ENCODE measurements around the gene IGFN1.

IGFN1 gene

DNA sequence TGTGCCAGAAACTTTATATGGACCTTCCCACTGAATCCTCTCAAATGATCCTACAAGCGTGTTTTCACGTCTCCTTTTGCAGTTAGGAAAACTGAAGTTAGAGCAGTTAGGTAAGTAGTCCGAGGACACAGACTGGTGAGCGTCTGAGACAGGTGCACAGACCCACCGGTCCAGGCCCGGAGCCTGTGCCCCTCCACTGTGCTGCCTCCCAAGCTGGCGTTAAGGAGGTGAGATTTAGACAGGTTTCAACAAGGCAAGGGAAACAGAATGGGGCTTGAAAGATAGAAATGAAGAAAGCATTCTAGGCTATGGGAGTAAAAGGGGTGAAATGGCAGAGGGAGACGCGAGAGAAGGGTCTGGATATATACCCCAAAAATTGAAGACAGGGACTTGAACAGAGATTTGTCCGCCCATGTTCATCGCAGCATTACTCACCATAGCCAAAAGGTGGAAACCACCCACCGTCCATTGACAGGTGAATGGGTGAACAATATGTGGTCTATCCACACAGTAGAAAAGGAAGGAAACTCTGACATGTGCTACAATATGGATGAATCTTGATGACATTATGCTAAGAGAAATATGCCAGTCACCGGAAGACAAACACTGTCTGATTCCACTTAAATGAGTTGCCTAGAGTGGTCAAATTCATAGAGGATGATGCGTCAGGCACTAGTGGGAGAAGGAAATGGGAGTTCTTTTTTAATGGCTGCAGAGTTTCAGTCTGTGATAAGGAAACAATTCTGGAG, 77.0 kb downstream of the IGFN1 start:
- DNase-seq (ENCODE audit: extremely low spot score), result no peak
- ChIA-PET CTCF (no interaction called here), POLR2A (no interaction called here)
- TF ChIP-seq ZNF384 (IDR thresholded peaks at IDR 0.05), result no peak
- no peak for TF ChIP-seq FOXA1 (IDR thresholded peaks at IDR 0.05)
- TF ChIP-seq SUZ12 (IDR thresholded peaks at IDR 0.05), result no peak
- TF ChIP-seq PKNOX1 (IDR thresholded peaks at IDR 0.05), result no peak
- TF ChIP-seq LEF1 (IDR thresholded peaks at IDR 0.05; ENCODE audit: borderline replicate concordance), result no peak
- TF ChIP-seq ARNT (IDR thresholded peaks at IDR 0.05), result no peak
- no peak for TF ChIP-seq CTBP1 (IDR thresholded peaks at IDR 0.05; ENCODE audit: borderline replicate concordance)
- no peak for TF ChIP-seq HDGF (IDR thresholded peaks at IDR 0.05; ENCODE audit: borderline replicate concordance)
- TF ChIP-seq L3MBTL2 (conservative IDR thresholded peaks at IDR 0.05), result no peak
- no peak for TF ChIP-seq FOXM1 (IDR thresholded peaks at IDR 0.05; ENCODE audit: borderline replicate concordance)
- TF ChIP-seq TARDBP (IDR thresholded peaks at IDR 0.05), result no peak
- no peak for TF ChIP-seq BHLHE40 (IDR thresholded peaks at IDR 0.05; ENCODE audit: borderline replicate concordance)
- no peak for TF ChIP-seq SP1 (IDR thresholded peaks at IDR 0.05)
- no peak for TF ChIP-seq FOXK2 (IDR thresholded peaks at IDR 0.05)
- no peak for TF ChIP-seq NFRKB (IDR thresholded peaks at IDR 0.05)
- TF ChIP-seq ELF4 (IDR thresholded peaks at IDR 0.05), result no peak

DNA sequence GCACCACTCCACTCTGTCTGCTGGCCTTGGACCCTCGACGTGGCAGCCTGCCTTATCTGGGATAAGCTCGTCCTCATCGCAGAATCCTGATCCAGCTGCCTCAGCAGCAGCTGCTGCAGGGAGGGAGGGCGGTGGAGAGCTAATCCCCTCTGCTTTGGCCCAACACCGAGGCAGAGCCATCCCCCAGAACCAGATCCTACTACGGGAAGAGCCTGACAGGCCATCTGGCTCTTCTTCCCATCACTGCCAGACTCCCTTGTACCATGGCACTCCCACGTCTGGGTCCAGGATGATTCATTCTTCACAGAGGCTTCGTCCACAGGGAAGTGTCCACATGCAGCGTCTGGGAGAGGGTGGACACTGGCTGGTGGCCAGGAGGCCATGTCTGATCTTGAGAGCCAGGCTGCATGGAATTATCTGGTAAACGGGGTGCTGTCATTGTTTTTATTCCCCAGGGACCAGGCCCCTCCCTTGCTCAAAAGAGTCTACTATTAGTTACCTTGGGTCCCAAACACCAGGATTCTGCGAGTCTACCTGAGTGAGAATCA, 78.1 kb downstream of the IGFN1 start:
- no peak for TF ChIP-seq LEF1 (IDR thresholded peaks at IDR 0.05; ENCODE audit: borderline replicate concordance)
- no peak for TF ChIP-seq HDGF (IDR thresholded peaks at IDR 0.05; ENCODE audit: borderline replicate concordance)
- TF ChIP-seq FOXA1 (IDR thresholded peaks at IDR 0.05), result no peak
- ChIA-PET CTCF (no interaction called here), POLR2A (no interaction called here)

GRCh38 chr1:201269281-201269680, 78.7 kb downstream of the IGFN1 start:
- CTCF ChIA-PET, result no interaction called here

More for the DNA sequence above, 78.1 kb downstream of the IGFN1 start:
- no peak for DNase-seq (ENCODE audit: extremely low spot score)

DNA sequence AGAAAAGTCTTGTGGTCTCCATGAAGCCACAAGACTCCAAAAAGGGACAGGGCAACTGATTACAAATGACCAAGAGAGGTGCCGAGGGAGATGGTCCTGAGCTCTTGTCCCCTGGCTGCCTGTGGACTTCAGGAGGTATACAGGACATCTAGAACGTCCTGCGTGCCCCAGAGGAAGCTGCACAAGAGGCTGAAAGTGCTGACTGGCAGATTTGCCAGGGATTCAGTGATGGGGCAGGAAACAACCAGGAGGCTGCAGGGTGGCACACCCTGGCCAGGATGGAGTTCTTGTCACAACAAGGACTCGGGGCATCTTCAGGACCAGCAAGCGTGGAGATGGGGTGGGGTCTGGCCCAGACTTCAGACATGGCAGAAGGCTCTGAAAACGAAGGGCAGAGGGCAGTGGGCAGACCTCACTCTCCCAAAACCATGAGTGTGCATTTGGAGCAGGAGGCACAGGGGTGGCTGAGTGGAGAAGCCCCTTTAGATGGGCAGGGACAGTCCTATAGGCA, 79.3 kb downstream of the IGFN1 start:
- DNase-seq (ENCODE audit: extremely low spot score), result no peak
- TF ChIP-seq SP1 (IDR thresholded peaks at IDR 0.05) (no peak), BHLHE40 (IDR thresholded peaks at IDR 0.05; ENCODE audit: borderline replicate concordance) (no peak), FOXK2 (IDR thresholded peaks at IDR 0.05) (no peak), CTBP1 (IDR thresholded peaks at IDR 0.05; ENCODE audit: borderline replicate concordance) (no peak), ELF4 (IDR thresholded peaks at IDR 0.05) (no peak), FOXA1 (IDR thresholded peaks at IDR 0.05) (no peak), HDGF (IDR thresholded peaks at IDR 0.05; ENCODE audit: borderline replicate concordance) (no peak), ARNT (IDR thresholded peaks at IDR 0.05) (no peak), NFRKB (IDR thresholded peaks at IDR 0.05) (no peak), PKNOX1 (IDR thresholded peaks at IDR 0.05) (no peak), ZNF384 (IDR thresholded peaks at IDR 0.05) (no peak)
- ChIA-PET CTCF (no interaction called here), POLR2A (no interaction called here)

More at GRCh38 chr1:201269281-201269680, 78.7 kb downstream of the IGFN1 start:
- DNase-seq (ENCODE audit: extremely low spot score), result no peak
- POLR2A ChIA-PET, result no interaction called here
- TF ChIP-seq FOXA1 (IDR thresholded peaks at IDR 0.05) (no peak), LEF1 (IDR thresholded peaks at IDR 0.05; ENCODE audit: borderline replicate concordance) (no peak), ZNF384 (IDR thresholded peaks at IDR 0.05) (no peak), BHLHE40 (IDR thresholded peaks at IDR 0.05; ENCODE audit: borderline replicate concordance) (no peak), CTBP1 (IDR thresholded peaks at IDR 0.05; ENCODE audit: borderline replicate concordance) (no peak), PKNOX1 (IDR thresholded peaks at IDR 0.05) (no peak), TARDBP (IDR thresholded peaks at IDR 0.05) (no peak), NFRKB (IDR thresholded peaks at IDR 0.05) (no peak), SUZ12 (IDR thresholded peaks at IDR 0.05) (no peak), ELF4 (IDR thresholded peaks at IDR 0.05) (no peak), ARNT (IDR thresholded peaks at IDR 0.05) (no peak), FOXK2 (IDR thresholded peaks at IDR 0.05) (no peak), FOXM1 (IDR thresholded peaks at IDR 0.05; ENCODE audit: borderline replicate concordance) (no peak), L3MBTL2 (conservative IDR thresholded peaks at IDR 0.05) (no peak), HDGF (IDR thresholded peaks at IDR 0.05; ENCODE audit: borderline replicate concordance) (no peak), SP1 (IDR thresholded peaks at IDR 0.05) (no peak)

- CTCF ChIA-PET, result no interaction called here
- no peak for TF ChIP-seq TARDBP (IDR thresholded peaks at IDR 0.05)
- TF ChIP-seq CTBP1 (IDR thresholded peaks at IDR 0.05; ENCODE audit: borderline replicate concordance), result no peak
- no peak for TF ChIP-seq L3MBTL2 (conservative IDR thresholded peaks at IDR 0.05)
- DNase-seq (ENCODE audit: extremely low spot score), result no peak
- POLR2A ChIA-PET, result no interaction called here
Observed at GRCh38 chr1:201270616-201271390, 80.2 kb downstream of the IGFN1 start.

- TF ChIP-seq ZNF384 (IDR thresholded peaks at IDR 0.05), result no peak
- TF ChIP-seq PKNOX1 (IDR thresholded peaks at IDR 0.05), result peak; percentile 51
- ChIA-PET CTCF (no interaction called here), POLR2A (no interaction called here)
- no peak for DNase-seq (ENCODE audit: extremely low spot score)
Observed at GRCh38 chr1:201272799-201273198, 82.2 kb downstream of the IGFN1 start.

All from HEK293T (cell line).